Measurements from ENCODE around the gene ART3.

The ART3 gene

GRCh38 chr4:76074468-76074867 lies at the start of gene ART3:
ART3 (plus strand) TSS chr4:76074709; CDS start chr4:76075890, 1,181 bp downstream.
- Histone ChIP-seq H3K79me2 (ENCODE audit: control insufficient read depth, low read length) (no peaks in the 10 kb centered on the region), H3F3A (ENCODE audit: control insufficient read depth, insufficient read depth) (no peaks in the 10 kb centered on the region), H3K27me3 (ENCODE audit: control insufficient read depth, low read length) (no peaks in the 10 kb centered on the region), H4K20me1 (ENCODE audit: control insufficient read depth, insufficient read depth, low read depth, low read length) (no peaks in the 10 kb centered on the region), H3K36me3 (ENCODE audit: control insufficient read depth, low read length) (no peaks in the 10 kb centered on the region), H3K4me3 (ENCODE audit: low read length) (no peak within 1 kb of the TSS), H3K4me1 (ENCODE audit: control insufficient read depth, low read length) (no peaks in the 10 kb centered on the region), H3K9me3 (ENCODE audit: control insufficient read depth, insufficient read depth, low read length) (no peaks in the 10 kb centered on the region), H3K4me2 (ENCODE audit: low read length) (no peak within 1 kb of the TSS), H3K9me2 (replicated peaks; ENCODE audit: control insufficient read depth, low read length) (no peaks in the 10 kb centered on the region), H3K27ac (ENCODE audit: low read depth, low read length) (no peak within 1 kb of the TSS)
- TF ChIP-seq EZH2phosphoT487 (IDR thresholded peaks at IDR 0.05; ENCODE audit: borderline replicate concordance, low read length) (no peak), CTCF (IDR thresholded peaks at IDR 0.05; ENCODE audit: low read depth, low read length, poor library complexity, severe bottlenecking) (no peak)

GRCh38 chr4:76028350-76028765 lies 46.2 kb upstream of the ART3 start:
- Histone ChIP-seq H3K36me3 (ENCODE audit: control insufficient read depth, low read length) (no peaks in the 10 kb centered on the region), H3K4me1 (ENCODE audit: control insufficient read depth, low read length) (no peaks in the 10 kb centered on the region), H3K79me2 (ENCODE audit: control insufficient read depth, low read length) (no peaks in the 10 kb centered on the region), H3K9me3 (ENCODE audit: control insufficient read depth, insufficient read depth, low read length) (no peaks in the 10 kb centered on the region), H3K4me3 (ENCODE audit: low read length) (no peak overlapping the region), H3K27ac (ENCODE audit: low read depth, low read length) (no peak overlapping the region), H3K9me2 (replicated peaks; ENCODE audit: control insufficient read depth, low read length) (no peaks in the 10 kb centered on the region), H4K20me1 (ENCODE audit: control insufficient read depth, insufficient read depth, low read depth, low read length) (no peaks in the 10 kb centered on the region), H3K27me3 (ENCODE audit: control insufficient read depth, low read length) (peaks cover 17% of the 10 kb centered on the region), H3F3A (ENCODE audit: control insufficient read depth, insufficient read depth) (no peaks in the 10 kb centered on the region), H3K4me2 (ENCODE audit: low read length) (no peak overlapping the region)
- TF ChIP-seq EZH2phosphoT487 (IDR thresholded peaks at IDR 0.05; ENCODE audit: borderline replicate concordance, low read length) (no peak), CTCF (IDR thresholded peaks at IDR 0.05; ENCODE audit: low read depth, low read length, poor library complexity, severe bottlenecking) (no peak)

- H4K20me1 ChIP-seq (ENCODE audit: control insufficient read depth, insufficient read depth, low read depth, low read length), result no peaks in the 10 kb centered on the region
- no peak for TF ChIP-seq EZH2phosphoT487 (IDR thresholded peaks at IDR 0.05; ENCODE audit: borderline replicate concordance, low read length)
- TF ChIP-seq CTCF (IDR thresholded peaks at IDR 0.05; ENCODE audit: low read depth, low read length, poor library complexity, severe bottlenecking), result no peak
- peaks cover 9% of the 10 kb centered on the region for H3K27me3 ChIP-seq (ENCODE audit: control insufficient read depth, low read length)
- no peak overlapping the region for H3K4me3 ChIP-seq (ENCODE audit: low read length)
- no peaks in the 10 kb centered on the region for H3K9me2 ChIP-seq (replicated peaks; ENCODE audit: control insufficient read depth, low read length)
- H3K36me3 ChIP-seq (ENCODE audit: control insufficient read depth, low read length), result no peaks in the 10 kb centered on the region
- no peaks in the 10 kb centered on the region for H3F3A ChIP-seq (ENCODE audit: control insufficient read depth, insufficient read depth)
- H3K79me2 ChIP-seq (ENCODE audit: control insufficient read depth, low read length), result no peaks in the 10 kb centered on the region
- no peaks in the 10 kb centered on the region for H3K9me3 ChIP-seq (ENCODE audit: control insufficient read depth, insufficient read depth, low read length)
- no peak overlapping the region for H3K27ac ChIP-seq (ENCODE audit: low read depth, low read length)
- no peaks in the 10 kb centered on the region for H3K4me1 ChIP-seq (ENCODE audit: control insufficient read depth, low read length)
- H3K4me2 ChIP-seq (ENCODE audit: low read length), result no peak overlapping the region
These were observed 45.2 kb upstream of the ART3 start for GRCh38 chr4:76029300-76029699.

Measured in DOHH2 (cell line).